Left colon (tissue), 2 donors: Measurements from ENCODE around the gene TMEM72. TPM values are rescaled to one million over a fixed set of nuclear protein-coding genes. Genes with fewer than 3 reads are reported as not detected.

Experiments used
- ATAC-seq: fragments of 200-7000 bp; cut with Tn5 transposase; one replicate; pipeline ENCODE4 v1.9.1; 2020; ENCODE audit warnings: mild to moderate bottlenecking, moderate library complexity
- DNase-seq, 2 donors: peaks; one replicate each; pipeline ENCODE4 v3.0.0-alpha.2; 2020
- intact Hi-C, 2 donors: fragments of 100-400 bp; cut with DNase I in 1 of 2; cut with micrococcal nuclease in 1 of 2; formaldehyde crosslinking; loops; one replicate each; pipeline versions ENCODE4 v1.11.2 to v1.14.0; 2022; cut with DNase I, micrococcal nuclease
- total RNA-seq, 2 donors: library from RNA; stranded (reverse); fragmentation: NEBNext Ultra II Directional; extraction: Animal tissue kit (Norgen Biotek cat#: 25700); gene quantifications; one replicate each; pipeline ENCODE4 v1.2.1, GENCODE V29; 2021
- donor health status: DM: no; HTN: no; CAD: no.
- donor health status: DM: yes; HTN: yes; CAD: no.

TMEM72 gene
- total RNA-seq, 2 donors from 2014 or later = 25.0 to 33.1 TPM

DNA sequence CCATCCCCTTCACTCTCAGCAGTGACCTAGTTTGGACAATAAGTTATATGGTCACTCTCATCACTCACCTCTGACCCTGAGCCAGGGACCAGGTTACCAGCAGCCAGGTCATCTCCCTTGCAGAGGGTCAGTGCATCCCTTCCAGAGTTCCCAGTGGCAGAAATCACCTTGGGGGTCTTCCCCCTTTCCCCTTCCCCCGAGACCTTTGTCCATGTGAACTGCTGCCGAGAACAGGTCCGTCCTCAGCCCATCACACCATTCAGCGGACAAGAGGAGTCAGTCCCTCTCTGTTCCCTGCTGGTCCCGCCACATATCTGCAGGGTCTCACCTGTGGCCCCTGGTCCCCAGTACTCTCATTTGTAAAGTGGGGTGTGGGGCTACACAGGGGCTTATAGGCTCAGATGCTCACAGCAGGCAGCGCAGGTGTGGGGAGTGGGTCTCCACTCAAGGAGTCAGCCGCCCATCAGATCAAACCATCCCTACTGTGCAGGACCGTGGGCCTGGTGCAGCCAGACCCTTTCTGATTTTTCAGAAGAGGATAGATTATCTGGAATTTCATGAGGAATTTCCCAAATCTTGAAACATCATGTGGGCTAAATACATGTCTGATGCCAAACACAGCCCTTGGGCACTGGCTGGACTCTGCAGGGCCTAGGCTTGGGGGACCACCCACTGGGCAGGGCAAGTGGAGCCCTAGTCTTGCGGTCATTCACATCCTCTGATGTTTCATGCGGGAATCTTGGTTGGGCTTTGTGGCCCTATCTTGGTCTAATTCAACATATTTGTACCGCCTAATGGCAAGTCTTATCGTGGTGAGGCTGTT is 61.0 kb downstream of the TMEM72 start:
- intact Hi-C loops = no loop called here
- DNase-seq (no peak), ATAC-seq (no peak)

DNA sequence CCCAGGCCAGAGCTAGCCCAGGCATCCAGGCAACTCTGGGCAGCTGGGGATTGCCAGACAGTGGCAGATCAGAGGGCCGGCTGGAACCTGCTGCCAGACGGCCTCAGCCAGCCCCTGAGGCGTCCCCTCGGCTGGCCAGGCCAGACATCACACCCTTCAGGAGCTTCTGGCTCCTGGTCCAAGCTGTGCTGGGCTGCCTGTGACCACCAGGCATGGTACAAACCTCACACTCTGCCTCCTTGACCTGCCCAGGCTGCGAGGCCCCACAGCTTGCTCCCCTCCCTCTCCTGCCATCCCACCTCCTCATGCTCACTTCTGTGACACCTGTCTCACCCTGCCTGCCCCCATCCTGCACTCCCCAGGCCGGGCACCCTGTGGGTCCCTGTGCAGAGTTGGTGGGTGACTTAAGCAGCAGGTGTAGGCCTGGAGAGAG is 61.8 kb downstream of the TMEM72 start:
- intact Hi-C loops = no loop called here
- DNase-seq (no peak), ATAC-seq (no peak)

DNA sequence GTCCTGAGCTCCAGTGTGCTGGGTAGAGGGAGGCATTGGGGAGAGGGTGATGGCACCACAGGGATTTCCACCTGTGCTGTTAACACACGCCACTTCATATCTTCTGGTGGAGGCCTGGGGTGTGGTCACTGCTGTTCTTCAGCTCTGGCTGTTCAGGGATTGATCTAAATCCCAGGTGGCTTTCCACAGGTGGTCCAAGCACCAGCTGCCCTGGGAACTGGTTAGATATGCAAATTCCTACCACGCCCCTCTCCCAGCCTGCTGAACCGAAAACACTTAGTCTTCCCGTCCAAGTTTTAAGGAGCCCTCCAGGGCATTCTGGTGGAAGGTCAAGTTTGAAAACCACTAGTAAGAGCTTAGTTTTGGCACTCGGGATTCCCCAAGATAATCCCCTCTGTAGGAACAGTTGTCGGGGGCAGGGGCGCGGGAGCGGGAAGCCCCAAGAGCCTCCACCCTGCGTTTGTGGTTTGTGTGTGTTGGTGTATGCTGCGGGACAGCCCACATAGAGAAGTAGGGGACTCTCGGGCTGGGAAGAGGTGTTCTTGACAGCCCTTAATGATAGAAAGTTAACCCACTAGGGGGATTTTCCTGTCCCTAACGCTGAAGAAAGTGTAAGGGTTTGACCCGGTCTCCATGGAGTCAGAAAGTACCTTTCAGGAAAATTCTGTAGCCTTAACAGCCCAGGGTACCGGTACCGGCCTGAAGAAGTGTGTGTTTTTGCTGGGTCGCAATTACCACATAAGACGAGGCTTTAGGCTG is 62.4 kb downstream of the TMEM72 start:
- no peak for ATAC-seq
- no peak for DNase-seq
- intact Hi-C loops = no loop called here

DNA sequence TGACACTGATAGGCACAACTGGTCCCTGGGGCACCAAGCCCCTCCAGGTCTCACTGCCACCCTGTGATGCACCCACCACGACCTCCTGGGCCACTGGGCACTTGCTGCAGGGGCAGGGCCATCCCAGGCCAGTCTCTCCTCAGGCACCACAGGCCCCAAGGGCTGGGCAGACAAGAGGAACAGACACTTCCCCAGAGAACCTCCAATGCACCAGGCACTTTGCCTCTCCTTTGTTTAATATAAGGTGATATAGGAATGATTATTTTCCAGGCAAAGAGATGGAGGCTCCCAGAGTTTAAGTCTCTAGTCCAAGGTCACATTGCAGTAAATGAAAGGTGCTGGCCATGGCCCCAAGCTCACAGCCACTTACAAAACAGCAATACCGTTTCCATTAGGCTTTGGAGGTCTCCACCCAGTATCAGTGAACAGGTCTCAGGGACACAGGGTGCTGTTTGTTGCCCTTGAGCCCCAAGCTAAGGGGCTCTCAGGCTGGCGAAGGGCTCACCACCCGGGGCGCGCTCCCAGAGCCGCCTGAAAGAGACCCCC is 63.0 kb downstream of the TMEM72 start:
- ATAC-seq = peak; percentile 6
- peak in 1 of 2 donors; percentile 32 for DNase-seq
- intact Hi-C loops = no loop called here

DNA sequence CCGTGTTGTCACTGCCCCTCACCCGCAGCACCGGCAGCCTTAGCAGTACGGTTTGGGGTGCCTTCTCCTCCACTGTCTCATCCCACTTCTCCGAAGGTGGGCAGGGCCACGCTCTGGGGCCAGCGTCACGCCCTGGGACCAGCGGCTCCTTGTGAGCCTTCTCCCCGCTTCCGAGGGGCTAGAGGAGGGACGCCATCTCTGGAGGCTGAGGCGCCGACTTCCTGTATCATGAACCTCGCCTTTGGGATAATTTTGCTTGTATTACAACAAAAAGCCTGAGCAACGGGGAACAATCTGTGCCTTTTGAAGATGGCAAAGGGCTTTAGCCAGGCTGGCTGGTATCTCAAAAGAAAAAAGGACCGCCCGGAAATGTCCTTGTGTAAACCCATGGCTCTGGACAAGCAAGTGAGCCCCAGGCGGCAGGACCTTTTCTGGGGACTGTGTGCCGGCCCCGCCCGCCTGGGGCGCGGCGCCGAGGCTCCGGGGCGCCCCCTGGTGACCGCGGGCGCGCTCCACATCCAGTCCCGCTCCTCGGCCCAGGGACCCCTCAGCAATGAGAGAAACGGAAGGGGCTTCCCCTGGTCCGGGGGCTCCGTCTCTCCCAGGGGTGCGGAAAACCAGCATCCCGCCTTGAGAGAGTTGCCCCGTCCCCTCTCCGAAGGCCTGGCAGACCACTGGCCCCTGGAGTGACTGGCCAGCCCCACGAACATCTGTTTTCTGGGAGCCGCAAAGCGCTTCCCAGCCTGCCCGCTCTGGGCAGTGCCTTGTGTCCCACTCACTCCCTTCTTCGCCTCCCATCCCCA is 63.7 kb downstream of the TMEM72 start:
- ATAC-seq = peak; percentile 76
- intact Hi-C loops = loop anchor here in 1 of 2 donors (5.0 kb wide), 1 partner anchor 43 kb away; no protein-coding TSS in a partner anchor
- DNase-seq = peak; percentile 73 to 76

DNA sequence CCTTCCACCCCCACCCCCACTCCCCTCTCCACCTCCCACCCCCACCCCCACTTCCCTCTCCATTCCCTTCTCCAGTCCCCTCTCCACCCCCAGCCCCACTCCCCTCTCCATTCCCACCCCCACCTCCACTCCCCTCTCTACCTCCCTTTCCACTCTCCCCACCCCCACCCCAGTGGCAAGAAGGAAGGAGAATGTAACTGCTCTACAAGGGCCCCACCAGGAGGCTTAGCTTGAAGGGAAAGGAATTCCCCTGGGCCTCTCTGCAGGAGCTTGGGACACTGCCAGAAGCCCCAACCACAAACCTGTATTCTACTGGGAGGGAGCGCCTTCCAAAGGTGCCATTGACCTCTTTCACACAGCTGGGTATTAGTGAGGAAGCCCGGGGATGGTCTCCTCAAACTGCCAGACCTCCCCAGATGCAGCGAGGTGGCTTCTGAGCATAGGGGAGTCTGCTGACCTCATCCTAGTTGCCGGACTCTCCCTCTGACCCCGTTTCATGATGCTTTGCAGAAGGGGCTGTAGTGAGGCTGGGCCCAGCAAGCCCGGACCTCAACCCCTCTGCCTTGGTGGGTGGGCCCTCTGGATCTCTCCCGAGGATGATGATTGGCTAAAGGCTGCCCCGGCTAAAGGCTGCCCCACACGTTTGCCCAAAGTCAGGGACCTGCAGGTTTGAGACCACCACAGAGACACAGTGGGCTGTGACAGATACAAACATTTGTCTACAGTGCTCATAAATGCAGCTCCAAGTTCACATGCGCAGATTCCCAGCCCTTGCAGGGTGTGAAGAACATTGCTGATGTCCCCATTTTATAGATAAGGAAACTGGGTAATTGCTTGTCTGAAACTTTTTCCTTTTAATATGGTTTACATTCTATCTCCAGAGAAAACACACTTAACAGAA is 64.5 kb downstream of the TMEM72 start:
- intact Hi-C loops = loop anchor here in 1 of 2 donors (5.0 kb wide), 1 partner anchor 43 kb away; no protein-coding TSS in a partner anchor
- ATAC-seq (no peak), DNase-seq (peak in 1 of 2 donors; percentile 60)

DNA sequence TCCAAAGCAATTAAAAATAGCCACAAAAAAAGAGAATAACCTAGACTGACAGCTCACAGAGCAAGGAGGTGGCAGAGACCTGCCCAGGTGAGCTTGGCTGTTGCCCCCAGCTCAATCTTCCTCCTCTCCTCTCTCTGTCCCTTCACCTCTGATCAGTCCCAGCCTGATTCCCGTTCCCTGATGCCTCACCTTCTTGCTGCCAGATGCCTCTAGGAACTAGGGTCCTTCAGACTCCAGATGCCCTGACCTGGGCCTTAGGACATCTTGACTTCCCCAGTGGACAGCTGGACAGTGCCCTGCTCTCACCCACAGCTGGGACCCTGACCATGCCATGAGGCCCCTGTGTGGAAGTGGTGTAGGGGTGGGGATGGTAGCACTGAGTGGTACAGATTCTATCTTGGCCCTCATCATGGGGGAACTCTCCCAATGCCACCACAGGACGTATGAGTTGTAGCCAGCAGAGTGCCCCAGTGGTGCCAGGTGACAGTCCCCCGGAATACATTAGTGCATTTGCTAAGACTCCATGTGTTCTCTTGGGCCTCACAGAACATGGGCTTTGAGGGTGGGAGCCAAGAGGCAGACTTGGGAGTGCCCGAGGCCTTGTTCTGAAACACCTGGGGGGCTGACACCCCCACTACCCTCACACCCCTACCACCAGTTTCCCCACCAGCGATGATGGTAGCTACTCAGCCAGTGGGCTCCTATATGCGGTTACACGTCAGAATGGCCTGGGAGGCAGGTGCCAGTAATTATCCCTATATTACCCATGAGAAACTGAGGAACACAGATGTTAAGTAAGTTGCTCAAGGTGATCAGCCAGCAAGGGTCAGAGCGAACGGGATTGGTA is 65.4 kb downstream of the TMEM72 start:
- DNase-seq (peak in 1 of 2 donors; percentile 21), ATAC-seq (no peak)
- intact Hi-C loops = loop anchor here in 1 of 2 donors (5.0 kb wide), 1 partner anchor 44 kb away; no protein-coding TSS in a partner anchor

DNA sequence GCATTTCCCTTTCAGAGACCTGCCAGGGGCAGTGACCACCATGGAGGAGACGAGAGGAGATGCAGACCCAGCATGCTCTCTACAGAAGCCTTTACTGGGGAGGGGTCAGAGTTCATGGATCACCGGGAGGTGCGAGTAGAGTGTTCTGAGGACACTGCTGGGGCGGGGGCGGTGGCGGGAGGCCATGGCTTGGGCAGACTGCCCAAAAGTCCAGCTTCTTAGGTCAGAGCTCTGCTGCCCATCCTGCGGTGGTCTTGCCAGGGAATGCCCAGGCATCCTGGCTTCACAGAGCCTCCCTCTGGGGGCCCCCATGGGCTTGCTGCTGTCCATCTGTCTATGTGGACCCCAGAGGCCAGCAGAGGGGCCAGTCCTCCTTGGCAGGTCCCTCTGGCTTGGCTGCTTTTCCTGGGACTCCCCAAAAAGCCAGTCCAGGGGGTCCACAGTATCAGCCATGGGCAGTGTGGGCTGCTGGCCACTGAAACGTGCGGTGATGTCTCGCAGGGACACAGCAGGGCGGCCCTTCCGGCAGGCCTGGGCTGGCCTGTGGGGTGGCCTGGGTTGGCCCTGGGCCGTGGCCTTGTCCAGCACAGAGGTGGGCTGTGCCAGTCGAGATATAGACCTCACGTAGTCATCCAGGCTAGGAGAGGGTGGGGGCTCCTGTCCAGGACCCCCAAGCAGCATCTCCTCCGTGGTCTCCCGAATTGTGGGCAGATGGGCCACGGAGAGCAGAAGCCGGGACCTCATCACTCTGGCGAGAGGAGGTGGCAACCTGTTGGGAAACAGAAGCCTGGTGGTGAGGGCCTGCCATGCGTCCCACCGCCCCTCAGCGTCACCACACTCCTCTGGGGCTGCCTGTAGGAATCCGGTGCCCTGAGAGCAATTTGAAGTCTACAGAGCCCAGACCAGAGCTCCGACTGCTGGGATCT is 66.4 kb downstream of the TMEM72 start:
- no peak for ATAC-seq
- intact Hi-C loops = loop anchor here in 1 of 2 donors (5.0 kb wide), 1 partner anchor 45 kb away; no protein-coding TSS in a partner anchor
- DNase-seq = peak in 1 of 2 donors; percentile 26

DNA sequence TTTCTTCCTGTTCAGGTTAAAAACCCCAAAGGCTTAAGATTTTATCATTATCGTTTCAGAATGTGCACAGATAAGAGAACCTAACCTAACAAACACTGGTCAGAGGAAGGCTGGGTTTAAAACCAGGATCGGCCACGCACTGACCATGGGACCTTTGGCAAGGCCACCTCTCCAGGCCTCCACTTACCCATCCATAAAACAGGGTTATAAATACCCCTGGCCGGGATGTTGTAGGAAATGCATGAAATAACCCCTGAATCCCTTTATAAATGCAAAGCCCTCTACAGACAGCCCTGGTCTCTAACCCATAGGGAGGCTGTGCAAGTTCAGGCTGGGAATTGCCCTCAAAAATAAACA is 67.1 kb downstream of the TMEM72 start:
- intact Hi-C loops = loop anchor here in 1 of 2 donors (5.0 kb wide), 1 partner anchor 46 kb away; no protein-coding TSS in a partner anchor

DNA sequence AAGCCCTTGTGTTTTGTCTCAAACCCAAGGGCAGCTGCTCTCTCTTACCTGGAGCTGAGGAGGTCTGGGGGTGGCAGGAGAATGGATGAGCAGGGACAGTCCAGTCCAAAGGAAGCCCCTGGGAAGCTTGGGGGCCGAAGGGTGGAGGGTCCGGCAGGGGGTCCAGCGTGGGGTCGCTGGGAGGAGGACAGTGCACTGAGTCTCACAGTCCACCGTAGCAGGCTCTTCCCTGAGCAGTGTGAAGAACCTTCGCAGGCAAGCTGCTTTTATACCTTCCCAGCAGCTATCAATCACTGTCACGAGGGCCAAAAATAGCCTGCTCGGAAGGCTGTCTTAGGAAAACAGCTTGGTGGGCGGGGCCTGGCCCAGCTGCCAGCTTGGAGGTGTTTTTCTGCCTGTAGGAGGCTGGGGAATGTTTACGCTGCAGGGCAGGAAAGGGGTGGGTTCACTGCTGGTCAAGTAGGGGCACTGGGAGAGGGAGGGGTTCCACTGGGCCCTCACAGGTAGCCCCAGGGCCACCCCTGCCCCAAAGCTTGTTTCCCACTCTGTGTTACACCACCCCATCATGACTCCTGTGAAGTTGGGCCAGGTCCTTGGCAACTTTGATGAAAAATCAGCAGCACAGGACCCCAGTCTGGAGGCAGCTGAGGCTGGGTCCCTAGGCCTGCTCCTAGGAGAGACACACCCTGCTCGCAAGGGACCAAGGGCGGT is 67.6 kb downstream of the TMEM72 start, which contains the start of gene DEPP1:
DEPP1 (minus strand) TSS at position 240 of the 711 bp plus-strand sequence. CDS start 779 bp downstream, outside the sequence.
- intact Hi-C loops = loop anchor here in 1 of 2 donors (5.0 kb wide), 1 partner anchor 46 kb away; no protein-coding TSS in a partner anchor
- peak; percentile 95 to 96 for DNase-seq
- peak; percentile 74 for ATAC-seq

More for the DNA sequence above, 67.1 kb downstream of the TMEM72 start:
- ATAC-seq = no peak
- peak in 1 of 2 donors; percentile 19 for DNase-seq

DNA sequence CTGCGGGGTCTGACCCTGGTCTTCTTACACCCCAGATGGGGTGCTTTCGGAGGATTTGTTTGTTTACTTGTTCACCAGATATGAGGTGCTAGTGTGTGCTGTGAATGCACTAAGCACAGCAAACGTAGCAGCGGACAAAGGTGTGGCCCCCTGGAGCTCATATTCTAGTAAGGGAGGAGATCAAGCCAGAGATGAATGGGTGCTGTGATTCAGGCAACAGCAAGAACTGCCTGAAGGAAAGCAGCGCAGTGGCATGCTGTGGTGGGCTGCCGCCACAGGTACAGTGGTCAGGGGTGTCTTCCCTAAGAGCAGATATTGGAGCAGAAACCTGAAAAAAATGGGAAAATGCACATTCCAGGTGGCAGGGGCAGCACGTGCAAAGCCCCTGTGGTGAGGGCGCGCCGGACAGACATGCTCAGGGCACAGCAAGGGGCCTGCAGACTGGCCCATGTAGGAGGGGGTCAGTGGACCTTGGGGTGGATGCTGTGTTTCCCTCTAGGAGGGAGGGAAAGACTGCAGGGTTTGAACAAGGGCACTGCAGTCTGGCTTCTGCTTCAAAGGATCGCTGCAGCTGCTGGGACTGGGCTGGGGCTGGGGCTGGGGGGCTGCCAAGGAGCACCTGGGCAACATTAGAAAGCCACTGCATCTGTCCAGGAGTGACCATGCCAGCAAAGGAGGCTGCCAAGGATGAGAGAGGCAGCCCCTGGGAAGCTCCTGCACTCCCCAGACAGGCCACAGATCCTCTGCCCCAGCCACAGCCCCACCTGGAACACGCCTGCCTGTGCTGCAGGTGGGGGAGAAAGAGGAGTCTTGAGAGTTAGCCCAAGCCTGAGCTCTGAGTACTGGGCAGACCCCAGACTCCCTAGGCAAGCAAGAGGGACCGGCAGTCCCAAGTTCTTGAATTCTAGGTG is 68.4 kb downstream of the TMEM72 start:
- no peak for ATAC-seq
- DNase-seq = peak in 1 of 2 donors; percentile 24
- intact Hi-C loops = loop anchor here in 1 of 2 donors (5.0 kb wide), 1 partner anchor 47 kb away; no protein-coding TSS in a partner anchor

DNA sequence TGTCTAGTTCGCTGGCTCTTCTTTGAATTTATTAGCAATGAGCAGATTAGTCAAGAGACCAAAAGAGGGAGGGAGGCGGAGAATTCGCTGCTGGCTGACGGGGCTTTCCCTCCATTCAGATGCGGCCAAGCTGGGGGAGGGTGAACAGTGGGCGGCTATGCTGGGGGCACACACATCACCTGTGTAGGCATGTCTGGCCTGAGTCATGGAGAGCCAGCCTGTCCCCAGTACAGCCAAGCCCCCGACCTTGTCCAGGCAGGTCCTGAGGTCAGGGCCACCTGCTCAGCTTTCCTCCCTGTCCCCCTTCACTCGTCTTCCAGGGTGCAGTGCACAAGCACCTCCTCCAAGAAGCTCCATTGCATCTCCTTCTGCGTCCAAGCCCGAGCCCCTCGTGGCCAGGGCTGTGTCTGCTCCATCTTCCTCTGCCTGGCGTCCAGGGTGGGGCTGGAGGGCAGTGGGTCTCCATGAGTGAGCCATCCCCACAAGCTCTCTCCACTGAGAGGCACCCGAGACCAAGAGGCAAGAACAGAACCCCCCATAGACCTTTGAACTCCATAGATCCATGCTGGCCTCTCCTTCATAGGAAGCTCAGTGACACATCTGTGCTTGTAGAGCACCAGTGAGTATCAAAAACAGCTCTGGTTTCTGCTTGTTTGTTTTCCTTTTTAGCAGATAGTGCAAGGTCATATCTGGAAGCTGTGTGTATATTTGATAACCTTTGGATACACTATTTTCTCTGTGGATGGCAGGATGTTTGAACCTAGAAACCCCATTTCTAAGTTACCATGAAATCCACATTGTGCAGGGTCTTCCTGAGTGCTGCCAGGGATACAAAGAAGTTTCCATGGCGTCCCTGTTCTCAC is 69.4 kb downstream of the TMEM72 start:
- intact Hi-C loops = no loop called here
- ATAC-seq = no peak
- DNase-seq = peak in 1 of 2 donors; percentile 27
